Stimulated activated naive CD8-positive, alpha-beta T cell treated with anti-CD3 and anti-CD28 coated beads, Interleukin-15, Interleukin-2, amounts not matched to agents 100 ng/mL and 50 ng/mL, for 24 hours (primary cell): ENCODE data around the gene COL18A1.

Experiments
- H3K27ac Mint-ChIP-seq: one replicate; pipeline ENCODE4 v1.8.0; 2021; ENCODE audit warnings: mild to moderate bottlenecking, mixed read lengths
- H3K27me3 Mint-ChIP-seq: one replicate; pipeline ENCODE4 v1.8.0; 2021; ENCODE audit warnings: mixed read lengths
- H3K36me3 Mint-ChIP-seq: one replicate; pipeline ENCODE4 v1.8.0; 2021; ENCODE audit warnings: low read depth, mixed read lengths
- H3K4me1 Mint-ChIP-seq: one replicate; pipeline ENCODE4 v1.8.0; 2021; ENCODE audit warnings: low read depth, mixed read lengths
- H3K4me3 Mint-ChIP-seq: one replicate; pipeline ENCODE4 v1.8.0; 2021; ENCODE audit warnings: mild to moderate bottlenecking, mixed read lengths
- H3K9me3 Mint-ChIP-seq: one replicate; pipeline ENCODE4 v1.8.0; 2021; ENCODE audit warnings: mixed read lengths

Gene COL18A1

DNA sequence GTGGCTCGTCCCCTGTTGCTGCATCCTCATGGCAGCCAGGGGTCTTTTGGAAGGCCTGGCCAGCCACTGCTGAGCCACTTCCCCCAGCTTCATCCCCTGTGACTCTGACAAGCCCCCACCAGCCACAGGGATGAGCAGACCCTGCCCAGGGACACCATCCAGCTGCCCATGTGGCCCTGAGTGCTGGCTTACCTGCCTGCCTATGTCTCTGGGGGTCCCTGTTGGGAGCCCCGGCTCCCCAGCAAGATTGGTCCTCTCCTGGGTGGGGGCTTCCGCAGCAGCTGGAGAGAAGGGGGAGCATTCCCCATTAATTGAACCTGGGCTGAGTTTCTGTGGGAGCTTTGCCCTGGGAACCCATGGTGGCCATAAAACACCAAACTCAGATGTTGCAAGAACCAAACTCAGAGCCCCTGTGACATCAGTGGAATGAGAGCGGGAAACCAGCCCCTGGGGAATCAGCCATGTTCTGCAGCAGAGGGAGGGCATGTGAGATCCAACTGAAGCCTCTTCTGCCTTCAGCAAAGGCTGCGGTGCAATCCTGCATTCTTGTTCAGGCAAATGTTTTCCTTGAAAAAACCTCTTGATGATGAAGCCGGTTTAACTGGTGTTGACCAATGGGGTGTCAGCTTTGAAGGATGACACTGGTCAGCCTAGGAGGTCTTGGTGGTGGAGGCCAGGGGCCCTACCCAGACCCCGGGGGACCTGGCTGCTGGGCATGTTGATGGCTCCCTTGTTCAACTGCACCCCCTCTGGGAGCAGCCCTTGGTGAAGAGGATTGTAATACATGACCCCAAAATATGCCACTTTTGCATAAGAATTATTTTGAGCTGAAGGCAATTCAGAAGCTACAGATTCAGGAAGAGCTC, 28.3 kb upstream of the COL18A1 start:
- Mint-ChIP-seq H3K4me3 (no peak overlapping the region), H3K27me3 (peaks cover 2% of the 10 kb centered on the region), H3K4me1 (peaks cover 3% of the 10 kb centered on the region), H3K9me3 (no peaks in the 10 kb centered on the region), H3K36me3 (no peaks in the 10 kb centered on the region), H3K27ac (no peak overlapping the region)

DNA sequence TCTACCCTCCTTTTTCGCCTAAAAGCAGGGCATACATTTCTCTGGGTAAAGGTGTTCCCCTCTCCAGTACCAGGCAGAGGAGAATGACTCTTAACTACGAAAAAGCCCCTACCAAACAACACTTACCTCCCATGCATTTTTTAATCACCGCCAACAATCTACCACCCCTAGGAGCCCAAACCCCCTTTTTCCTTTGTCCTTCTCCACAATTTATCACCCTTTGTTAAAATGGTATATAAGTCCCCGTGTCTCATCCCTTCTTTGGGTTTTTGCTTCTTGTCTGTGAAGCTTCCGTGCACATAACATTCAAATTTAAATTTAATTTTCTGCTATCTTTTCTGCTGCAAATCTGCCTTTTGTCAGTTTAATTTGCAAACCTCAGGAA, 27.6 kb upstream of the COL18A1 start:
- H3K36me3 Mint-ChIP-seq: no peaks in the 10 kb centered on the region
- H3K4me1 Mint-ChIP-seq: peaks cover 3% of the 10 kb centered on the region
- H3K4me3 Mint-ChIP-seq: no peak overlapping the region
- H3K27me3 Mint-ChIP-seq: peaks cover 2% of the 10 kb centered on the region
- no peaks in the 10 kb centered on the region for H3K9me3 Mint-ChIP-seq
- H3K27ac Mint-ChIP-seq: no peak overlapping the region

DNA sequence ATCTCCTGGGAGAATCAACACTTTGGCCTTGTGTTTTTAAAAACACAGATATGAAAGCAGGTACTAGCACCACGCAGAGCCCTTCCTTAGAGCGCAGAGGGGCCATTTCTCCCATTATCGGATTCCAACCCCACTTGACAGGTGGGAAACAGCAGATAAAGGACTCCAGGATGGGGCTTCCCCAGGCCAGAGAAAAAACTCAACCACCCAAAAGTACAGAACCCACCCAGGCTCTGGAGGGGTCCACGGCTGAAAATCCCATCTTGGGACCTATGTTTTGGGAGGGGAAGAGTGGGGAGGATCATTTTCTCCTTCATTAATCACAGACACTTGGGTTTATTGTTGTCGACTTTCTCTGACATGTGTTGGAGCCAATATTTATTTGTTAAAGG, 27.1 kb upstream of the COL18A1 start:
- H3K27me3 Mint-ChIP-seq: peaks cover 7% of the 10 kb centered on the region
- H3K9me3 Mint-ChIP-seq: no peaks in the 10 kb centered on the region
- H3K4me1 Mint-ChIP-seq: peaks cover under 1% of the 10 kb centered on the region
- no peak overlapping the region for H3K27ac Mint-ChIP-seq
- no peaks in the 10 kb centered on the region for H3K36me3 Mint-ChIP-seq
- no peak overlapping the region for H3K4me3 Mint-ChIP-seq

DNA sequence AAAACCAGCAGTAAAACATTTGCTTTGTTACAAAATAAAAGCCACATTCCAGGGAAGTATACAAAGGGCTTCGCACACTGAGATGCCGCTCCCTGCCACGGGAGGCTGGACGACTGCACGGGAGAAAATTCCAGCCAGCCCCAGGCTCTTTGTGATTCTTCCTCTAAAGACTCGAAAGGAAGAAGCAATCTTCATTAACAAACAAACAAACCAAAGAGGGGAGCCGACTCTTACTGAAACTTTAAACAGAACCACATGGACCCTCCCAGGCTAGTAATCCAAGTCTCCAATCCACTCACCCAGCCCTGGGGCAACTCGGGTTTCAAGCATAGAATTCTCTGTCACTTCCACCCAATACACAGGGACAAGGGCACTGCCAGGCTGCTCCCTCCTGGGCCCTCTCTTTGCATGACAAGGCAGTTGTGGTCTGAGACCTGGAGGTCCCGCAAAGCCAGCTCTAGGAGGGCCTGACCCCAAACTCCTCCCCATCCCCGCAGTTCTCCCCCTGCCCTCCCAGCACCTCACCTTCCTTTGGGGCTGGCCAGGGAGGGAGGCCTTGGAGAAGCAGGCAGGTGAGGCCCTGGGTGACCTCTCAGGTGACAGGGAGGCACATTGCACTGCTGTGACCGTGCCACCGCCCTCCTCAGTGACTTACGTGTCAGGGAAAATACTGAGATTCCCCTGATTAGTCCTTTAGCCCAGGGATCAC, 26.6 kb upstream of the COL18A1 start:
- H3K4me3 Mint-ChIP-seq: no peak overlapping the region
- no peaks in the 10 kb centered on the region for H3K9me3 Mint-ChIP-seq
- no peak overlapping the region for H3K27ac Mint-ChIP-seq
- H3K36me3 Mint-ChIP-seq: no peaks in the 10 kb centered on the region
- H3K4me1 Mint-ChIP-seq: no peaks in the 10 kb centered on the region
- H3K27me3 Mint-ChIP-seq: peaks cover 9% of the 10 kb centered on the region

DNA sequence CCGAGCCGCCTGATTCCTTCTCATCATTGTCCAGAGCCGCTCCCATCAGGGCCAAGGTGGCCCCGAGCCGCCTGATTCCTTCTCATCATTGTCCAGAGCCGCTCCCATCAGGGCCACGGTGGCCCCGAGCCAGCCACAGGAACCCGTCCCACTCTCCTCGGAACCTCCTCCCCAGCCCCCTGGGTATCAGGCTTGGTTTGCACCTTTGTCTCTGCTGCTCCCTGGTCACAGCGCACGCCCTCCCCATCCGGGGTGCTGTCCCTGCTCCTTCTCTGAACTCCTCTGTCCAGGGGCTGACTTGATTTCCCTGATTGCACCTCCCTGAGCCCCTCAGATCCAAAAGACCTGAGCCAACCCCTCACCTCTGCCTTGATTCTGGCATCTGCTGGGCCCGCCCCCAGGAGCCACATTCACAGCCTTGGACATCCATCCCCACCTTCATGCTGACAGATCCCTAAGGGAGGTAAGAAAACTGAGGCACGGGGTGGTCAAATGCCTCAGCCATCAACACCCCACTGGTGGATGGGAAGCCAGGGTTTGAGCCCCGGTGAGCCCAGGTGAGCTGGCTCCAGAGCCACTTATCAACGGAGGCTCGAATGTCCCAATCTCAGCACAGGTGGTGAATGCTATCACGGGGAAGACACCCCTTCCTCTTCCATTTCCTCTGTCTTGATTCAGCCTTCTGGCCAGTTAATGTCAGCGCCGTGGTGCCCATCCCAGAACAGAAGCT, 25.6 kb upstream of the COL18A1 start:
- Mint-ChIP-seq H3K27ac (no peak overlapping the region), H3K27me3 (peaks cover 9% of the 10 kb centered on the region), H3K9me3 (no peaks in the 10 kb centered on the region)

DNA sequence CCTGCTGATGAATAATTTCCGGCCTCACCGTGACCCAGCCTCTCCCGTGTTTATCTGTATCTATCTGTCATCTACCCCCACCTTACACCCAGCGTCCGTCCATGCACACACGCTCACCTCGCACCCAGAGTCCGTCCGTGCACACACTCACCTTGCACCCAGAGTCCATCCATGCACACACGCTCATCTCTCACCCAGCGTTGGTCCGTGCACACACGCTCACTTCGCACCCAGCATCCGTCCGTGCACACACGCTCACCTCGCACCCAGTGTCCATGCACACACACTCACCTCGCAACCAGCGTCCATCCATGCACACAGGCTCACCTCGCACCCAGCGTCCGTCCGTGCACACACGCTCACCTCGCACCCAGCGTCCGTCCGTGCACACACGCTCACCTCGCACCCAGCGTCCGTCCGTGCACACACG, 25.0 kb upstream of the COL18A1 start:
- no peak overlapping the region for H3K4me3 Mint-ChIP-seq
- H3K4me1 Mint-ChIP-seq: no peaks in the 10 kb centered on the region
- no peak overlapping the region for H3K27ac Mint-ChIP-seq
- H3K27me3 Mint-ChIP-seq: peaks cover 6% of the 10 kb centered on the region
- no peaks in the 10 kb centered on the region for H3K9me3 Mint-ChIP-seq
- H3K36me3 Mint-ChIP-seq: no peaks in the 10 kb centered on the region

More for the DNA sequence above, 25.6 kb upstream of the COL18A1 start:
- Mint-ChIP-seq H3K4me3 (no peak overlapping the region), H3K4me1 (no peaks in the 10 kb centered on the region), H3K36me3 (no peaks in the 10 kb centered on the region)

DNA sequence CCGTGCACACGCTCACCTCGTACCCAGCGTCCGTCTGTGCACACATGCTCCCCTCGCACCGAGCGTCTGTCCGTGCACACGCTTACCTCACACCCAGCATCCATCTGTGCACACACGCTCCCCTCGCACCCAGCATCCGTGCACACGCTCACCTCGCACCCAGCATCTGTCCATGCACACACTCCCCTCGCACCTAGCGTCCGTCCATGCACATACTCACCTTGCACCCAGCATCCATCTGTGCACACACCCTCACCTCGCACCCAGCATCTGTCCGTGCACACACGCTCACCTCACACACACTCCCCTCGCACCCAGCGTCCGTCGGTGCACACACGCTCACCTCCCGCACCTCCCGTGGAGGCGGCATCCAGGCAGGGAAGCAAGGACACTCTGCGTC, 24.4 kb upstream of the COL18A1 start:
- H3K27me3 Mint-ChIP-seq: peaks cover 11% of the 10 kb centered on the region
- no peaks in the 10 kb centered on the region for H3K36me3 Mint-ChIP-seq
- H3K9me3 Mint-ChIP-seq: no peaks in the 10 kb centered on the region
- no peak overlapping the region for H3K4me3 Mint-ChIP-seq
- H3K27ac Mint-ChIP-seq: no peak overlapping the region
- H3K4me1 Mint-ChIP-seq: no peaks in the 10 kb centered on the region

DNA sequence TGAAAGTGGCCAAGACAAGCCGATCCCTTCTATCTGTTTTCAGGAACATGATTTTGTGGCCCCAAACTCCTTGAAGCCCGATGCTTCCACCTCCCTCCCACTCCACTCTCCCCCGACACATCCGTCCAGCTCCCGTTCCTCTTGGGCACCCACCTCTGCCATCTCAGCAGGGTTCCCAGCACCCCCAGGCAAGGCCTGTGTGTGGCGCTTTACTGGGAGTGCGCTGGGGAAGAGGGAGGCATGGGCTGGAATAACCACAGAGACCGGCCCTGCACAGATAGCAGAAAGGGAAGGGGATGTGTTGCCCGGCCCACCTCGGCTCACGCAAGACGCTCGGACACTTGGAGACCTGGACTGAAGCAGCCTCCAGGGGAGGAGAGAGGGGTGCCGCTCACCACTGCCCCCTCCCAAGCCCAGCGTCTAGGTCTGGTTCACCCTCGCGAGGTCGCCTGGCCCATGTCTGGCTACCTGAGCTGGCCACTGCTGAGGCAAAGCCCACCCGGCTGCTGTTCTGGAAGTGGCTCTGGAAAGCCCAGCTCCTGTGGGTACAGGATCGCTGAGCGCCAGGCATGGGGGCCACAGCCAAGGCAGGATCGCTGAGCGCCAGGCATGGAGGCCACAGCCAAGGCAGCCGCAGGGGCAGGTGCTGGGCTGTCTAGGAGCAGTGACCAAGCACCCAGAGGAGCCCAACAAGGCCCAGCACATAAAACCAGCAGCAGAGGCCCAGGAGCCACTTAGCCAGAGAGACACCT, 23.8 kb upstream of the COL18A1 start:
- Mint-ChIP-seq H3K4me1 (no peaks in the 10 kb centered on the region), H3K9me3 (no peaks in the 10 kb centered on the region), H3K27ac (no peak overlapping the region), H3K4me3 (no peak overlapping the region), H3K27me3 (peaks cover 11% of the 10 kb centered on the region), H3K36me3 (no peaks in the 10 kb centered on the region)

DNA sequence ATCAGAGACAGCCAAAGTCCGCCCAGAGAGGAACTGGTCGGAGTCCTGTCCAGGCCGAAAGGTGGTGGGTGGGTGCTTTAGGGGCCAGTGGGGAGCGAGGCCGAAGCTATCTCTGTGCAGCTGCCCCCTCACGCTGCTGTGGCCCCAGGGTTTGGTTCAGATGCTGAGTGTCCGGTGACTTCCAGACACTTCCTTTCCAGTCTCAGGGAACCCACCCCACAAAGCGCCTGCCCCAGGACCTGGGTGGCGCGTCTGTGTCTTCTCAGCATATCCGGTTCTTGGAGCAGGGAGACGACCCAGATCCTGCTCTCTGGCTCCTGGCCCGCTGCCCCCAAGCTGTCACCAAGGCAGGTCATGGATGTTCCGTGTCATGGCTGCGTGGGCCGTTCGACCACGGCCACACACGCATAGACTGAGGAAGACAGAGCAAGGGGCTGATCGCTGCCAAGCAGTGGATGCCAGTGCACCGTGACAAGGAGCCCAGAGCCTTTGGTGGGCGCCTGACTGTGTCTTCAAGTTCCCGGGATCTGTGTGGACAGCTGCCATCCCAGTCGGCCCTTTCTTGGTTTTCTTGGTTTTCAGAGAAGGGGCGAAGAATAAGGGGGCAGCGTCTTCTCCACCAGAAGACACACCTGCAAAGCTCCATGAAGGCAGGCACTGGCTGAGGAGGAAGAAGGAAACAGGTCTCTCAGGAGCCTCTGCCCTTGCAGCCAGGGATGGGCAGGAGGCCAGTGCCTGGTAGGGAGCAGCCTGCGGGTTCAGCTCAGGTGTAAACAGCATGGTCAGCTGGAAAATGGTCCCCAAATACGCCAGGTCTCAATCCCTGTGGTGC, 22.9 kb upstream of the COL18A1 start:
- Mint-ChIP-seq H3K4me1 (no peaks in the 10 kb centered on the region), H3K4me3 (no peak overlapping the region), H3K27me3 (peaks cover 11% of the 10 kb centered on the region), H3K36me3 (no peaks in the 10 kb centered on the region), H3K27ac (no peak overlapping the region), H3K9me3 (no peaks in the 10 kb centered on the region)

DNA sequence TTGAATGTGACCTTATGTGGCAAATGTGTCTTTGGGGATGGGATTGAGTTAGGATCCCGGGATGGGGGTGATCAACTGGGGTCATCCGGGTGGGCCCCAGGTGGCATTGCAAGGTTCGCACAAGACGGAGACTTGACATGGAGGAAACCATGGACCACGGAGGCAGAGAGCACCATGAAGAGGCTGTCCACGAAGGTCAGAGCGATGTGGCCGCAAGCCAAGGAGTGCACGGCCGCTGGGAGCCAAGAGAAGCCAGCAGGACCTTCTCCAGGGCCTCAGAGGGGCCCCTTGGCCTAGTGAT, 22.3 kb upstream of the COL18A1 start:
- Mint-ChIP-seq H3K9me3 (no peaks in the 10 kb centered on the region), H3K36me3 (no peaks in the 10 kb centered on the region), H3K4me3 (no peak overlapping the region), H3K27ac (no peak overlapping the region), H3K4me1 (no peaks in the 10 kb centered on the region), H3K27me3 (peaks cover 11% of the 10 kb centered on the region)

DNA sequence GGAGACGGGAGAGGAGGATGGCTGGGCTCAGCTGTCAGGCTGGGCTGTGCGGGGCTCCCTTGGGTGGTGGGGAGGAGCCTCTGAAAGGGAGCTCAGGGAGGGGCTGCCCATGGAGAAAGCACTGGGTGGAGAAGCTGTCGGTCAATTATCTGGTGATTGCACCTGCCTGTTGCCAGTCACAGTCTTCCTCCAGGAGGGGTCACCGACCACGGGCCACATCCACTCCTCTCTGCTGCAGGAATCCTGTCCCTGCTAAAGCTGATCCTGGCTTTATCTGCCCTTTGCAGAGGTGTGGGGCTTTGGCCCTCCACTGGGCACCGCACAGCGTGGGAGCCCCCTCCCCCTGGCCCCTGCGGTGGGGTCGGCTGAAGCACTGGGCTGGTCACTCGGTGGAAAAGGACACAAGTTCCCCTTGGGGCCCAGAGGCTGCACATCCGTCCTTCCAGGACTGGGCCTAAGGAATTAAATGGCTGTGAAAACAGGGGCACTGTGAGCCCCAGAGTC, 21.8 kb upstream of the COL18A1 start:
- no peak overlapping the region for H3K4me3 Mint-ChIP-seq
- H3K4me1 Mint-ChIP-seq: no peaks in the 10 kb centered on the region
- H3K36me3 Mint-ChIP-seq: no peaks in the 10 kb centered on the region
- H3K27me3 Mint-ChIP-seq: peaks cover 11% of the 10 kb centered on the region
- no peak overlapping the region for H3K27ac Mint-ChIP-seq
- H3K9me3 Mint-ChIP-seq: no peaks in the 10 kb centered on the region

DNA sequence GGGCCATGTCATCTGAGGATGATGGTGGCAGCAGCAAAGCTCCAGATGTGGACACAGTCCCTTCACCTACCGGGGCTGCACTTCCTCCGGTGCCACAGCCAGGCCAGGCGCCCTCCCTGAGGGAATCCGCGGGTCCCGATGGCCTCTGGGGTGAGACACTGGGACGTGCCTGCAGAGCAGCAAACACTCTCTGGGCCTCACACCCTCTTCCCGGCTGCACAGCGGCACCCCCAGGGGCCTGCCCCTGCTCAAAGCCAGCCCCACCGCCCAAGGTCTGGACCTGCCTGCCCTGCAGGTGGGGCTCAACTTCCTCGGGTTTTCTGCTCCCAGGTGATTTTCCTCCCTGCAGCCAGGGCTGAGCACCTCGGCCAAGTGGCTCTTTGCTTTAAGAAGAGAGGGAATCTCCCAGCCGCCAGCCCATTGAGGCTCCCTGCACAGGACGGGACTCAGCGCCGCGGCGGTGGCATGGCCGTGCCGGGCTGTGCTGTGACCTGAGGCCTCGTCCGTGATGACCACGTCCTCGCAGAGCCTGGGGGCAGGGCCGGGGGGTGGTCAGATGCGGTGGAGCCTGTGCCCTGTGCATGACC, 21.3 kb upstream of the COL18A1 start:
- H3K27me3 Mint-ChIP-seq: peaks cover 11% of the 10 kb centered on the region
- no peak overlapping the region for H3K27ac Mint-ChIP-seq
- H3K4me3 Mint-ChIP-seq: no peak overlapping the region
- no peaks in the 10 kb centered on the region for H3K9me3 Mint-ChIP-seq
- H3K36me3 Mint-ChIP-seq: no peaks in the 10 kb centered on the region
- H3K4me1 Mint-ChIP-seq: no peaks in the 10 kb centered on the region

DNA sequence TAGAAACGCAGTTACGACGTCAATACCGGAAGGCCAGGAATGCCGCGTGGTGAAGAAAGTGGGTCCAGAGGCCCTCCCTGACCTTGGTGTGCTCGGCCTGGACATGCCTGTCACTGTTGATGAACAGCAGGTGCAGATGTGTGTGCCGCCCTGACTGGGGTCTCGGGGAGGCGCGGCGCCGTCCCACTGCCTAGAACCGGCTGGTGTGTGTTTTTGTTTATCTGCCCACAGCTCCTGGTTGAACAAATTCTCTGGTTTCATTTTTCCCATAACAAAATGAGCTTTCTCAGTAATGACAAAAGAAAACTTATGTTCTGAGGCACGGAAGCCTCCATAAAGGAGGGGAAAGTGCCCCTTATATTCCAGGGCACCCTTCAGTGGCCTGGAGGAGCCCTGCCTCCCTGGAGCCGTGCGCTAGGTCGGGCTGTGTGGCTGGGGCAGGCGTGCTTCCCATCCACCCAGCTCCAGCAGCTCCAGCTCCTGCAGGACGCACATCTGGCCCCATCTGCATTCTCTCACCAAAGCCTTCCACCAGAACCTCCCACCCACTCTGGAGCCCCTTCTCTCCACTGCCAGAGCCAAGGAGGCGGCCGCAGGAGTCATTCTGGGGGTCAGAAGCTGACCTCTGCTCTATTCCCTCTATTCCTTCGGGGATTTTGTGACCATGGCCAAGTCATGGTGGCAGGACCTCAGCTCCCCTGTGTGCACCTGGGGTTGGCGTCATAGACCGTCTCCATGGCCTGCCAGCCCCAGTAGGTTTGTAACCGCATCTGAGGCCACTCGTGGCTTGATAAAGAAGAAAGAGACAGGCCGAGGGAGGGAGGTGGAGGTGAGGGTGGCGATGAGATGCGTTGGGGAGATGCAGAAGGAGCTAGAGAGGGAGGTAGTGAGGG, 20.1 kb upstream of the COL18A1 start:
- no peaks in the 10 kb centered on the region for H3K4me1 Mint-ChIP-seq
- no peaks in the 10 kb centered on the region for H3K9me3 Mint-ChIP-seq
- no peak overlapping the region for H3K4me3 Mint-ChIP-seq
- no peak overlapping the region for H3K27ac Mint-ChIP-seq
- peaks cover 14% of the 10 kb centered on the region for H3K27me3 Mint-ChIP-seq
- no peaks in the 10 kb centered on the region for H3K36me3 Mint-ChIP-seq
